ENCODE data around the gene MGAT4A. TPM values are rescaled to one million over a fixed set of nuclear protein-coding genes. Genes with fewer than 3 reads are reported as not detected.

The MGAT4A gene
- total and polyA plus RNA-seq, 2 of the 8 experiments (the other 6 are each of a cell fraction or from before 2014, with no cell fraction given) = 1.4 to 7.7 TPM

DNA sequence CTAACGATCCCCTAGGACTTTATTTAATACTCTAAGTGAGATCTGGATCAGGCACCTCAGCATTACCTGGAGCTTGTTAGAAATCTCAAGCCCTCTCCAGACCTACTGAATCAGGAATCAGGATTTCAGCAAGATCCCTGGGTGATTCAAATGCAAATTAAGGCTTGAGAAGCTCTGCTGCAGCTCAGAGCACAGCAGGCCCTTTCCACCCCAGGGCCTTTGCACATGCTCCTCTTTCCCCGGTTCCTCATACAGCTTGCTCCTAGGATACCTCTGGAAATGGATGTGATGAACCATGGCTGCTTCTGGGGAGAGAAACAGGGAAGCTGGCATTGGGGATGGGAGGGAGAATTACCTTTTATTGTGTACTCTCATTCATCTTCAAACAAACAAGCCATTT lies 40.3 kb upstream of the MGAT4A start:
- no peaks in the 10 kb centered on the region for H3K79me1 ChIP-seq (ENCODE audit: low read depth, low read length)
- no peak overlapping the region for H4K8ac ChIP-seq (ENCODE audit: extremely low read depth, insufficient read depth, low read length)
- no peaks in the 10 kb centered on the region for H3K79me2 ChIP-seq (ENCODE audit: control insufficient read depth in 1 of 2, insufficient read depth in 2 of 2, low read length in 2 of 2)
- no peak overlapping the region for H2BK12ac ChIP-seq (ENCODE audit: low read depth, low read length)
- H4K91ac ChIP-seq (replicated peaks; ENCODE audit: insufficient read length, low read length) = no peak overlapping the region
- H3K18ac ChIP-seq (ENCODE audit: extremely low read depth, low read length) = no peak overlapping the region
- H3K23ac ChIP-seq (ENCODE audit: insufficient read length) = no peak overlapping the region
- no peak overlapping the region for H2BK15ac ChIP-seq (ENCODE audit: low read length)
- H3K4me2 ChIP-seq (ENCODE audit: insufficient read depth in 1 of 2, low read depth in 2 of 2, low read length in 2 of 2) = no peak overlapping the region
- H2AFZ ChIP-seq (ENCODE audit: low read length) = no peak overlapping the region
- H3K14ac ChIP-seq (ENCODE audit: insufficient read length) = no peak overlapping the region
- TF ChIP-seq RAD21 (IDR thresholded peaks at IDR 0.05 in 1 of 2, conservative IDR thresholded peaks at IDR 0.05 in 1 of 2; ENCODE audit: low read depth in 2 of 2, low read length in 2 of 2) = no peak
- TF ChIP-seq HDAC2 (IDR thresholded peaks at IDR 0.05; ENCODE audit: borderline replicate concordance in 1 of 2, low read depth in 2 of 2, low read length in 2 of 2) = peak in 1 of 2 experiments; percentile 94; a peak in 1 of 4 replicates
- peak; percentile 98 for TF ChIP-seq KDM1A (IDR thresholded peaks at IDR 0.05; ENCODE audit: borderline replicate concordance, low read length)
- ChIA-PET POLR2A (ENCODE audit: partially characterized antibody) (interaction anchor here (0.6 kb wide), 1 partner anchor 61 kb away, joined by 4 read pairs; no protein-coding TSS in a partner anchor), CTCF (ENCODE audit: partially characterized antibody) (interaction anchor here (1.0 kb wide), 1 partner anchor 51 kb away, joined by 3 read pairs; no protein-coding TSS in a partner anchor)
- H3K27me3 ChIP-seq (replicated peaks in 1 of 4; ENCODE audit: control insufficient read depth in 3 of 4, extremely low read depth in 1 of 4, insufficient read depth in 3 of 4, low read length in 3 of 4) = no peaks in the 10 kb centered on the region
- WGBS, 2 experiments (ENCODE audit: extremely low coverage in 1 of 2, insufficient coverage in 1 of 2, insufficient read length in 1 of 2, insufficient replicate concordance in 2 of 2, low coverage in 1 of 2, low lambda C conversion rate in 2 of 2, missing lambda C conversion rate in 1 of 2) = 82% methylated on average over 2 of the region's 2 CpGs; no CpG with 5 or more reads in 1 of the 2 experiments
- H3K36me3 ChIP-seq (ENCODE audit: control insufficient read depth in 2 of 4, insufficient read depth in 4 of 4, low read length in 3 of 4) = no peaks in the 10 kb centered on the region
- no peak overlapping the region for H3K4ac ChIP-seq (replicated peaks; ENCODE audit: insufficient read length, low read depth, low read length)
- no peak overlapping the region for H3K4me3 ChIP-seq (ENCODE audit: extremely low read depth in 1 of 4, insufficient read depth in 2 of 4, low read depth in 3 of 4, low read length in 4 of 4)
- no peaks in the 10 kb centered on the region for H3K9me3 ChIP-seq (ENCODE audit: insufficient read depth in 2 of 2, low read depth in 1 of 2, low read length in 1 of 2)
- H3K27ac ChIP-seq (ENCODE audit: low read depth, low read length) = no peak overlapping the region
- no peak overlapping the region for H3K9ac ChIP-seq (replicated peaks in 1 of 4; ENCODE audit: extremely low read depth in 1 of 4, low read depth in 3 of 4, low read length in 3 of 4)
- H3K4me1 ChIP-seq (replicated peaks in 1 of 4; ENCODE audit: control insufficient read depth in 3 of 4, insufficient read depth in 4 of 4, low read length in 3 of 4) = peaks cover 3 to 9% (median 5%) of the 10 kb centered on the region in 4 experiments; a peak in 5 of 7 replicates
- FAIRE-seq (no peak), DNase-seq (ENCODE audit: low read depth in 1 of 2, low spot score in 2 of 2) (no peak)
- no peak overlapping the region for H2BK5ac ChIP-seq (ENCODE audit: low read depth, low read length)
- no peaks in the 10 kb centered on the region for H3K23me2 ChIP-seq (ENCODE audit: low read depth, low read length)
- H3K56ac ChIP-seq (replicated peaks; ENCODE audit: insufficient read length, low read depth, low read length) = no peak overlapping the region
- no peak overlapping the region for H2BK120ac ChIP-seq (replicated peaks; ENCODE audit: low read depth, low read length)
- H2AK5ac ChIP-seq (ENCODE audit: low read depth, low read length) = no peak overlapping the region
- H4K20me1 ChIP-seq (replicated peaks in 1 of 2; ENCODE audit: control insufficient read depth in 1 of 2, insufficient read depth in 2 of 2, low read length in 2 of 2) = no peaks in the 10 kb centered on the region
- H2BK20ac ChIP-seq (ENCODE audit: low read length) = no peak overlapping the region
- no peak overlapping the region for H4K5ac ChIP-seq (ENCODE audit: insufficient read length, low read depth, low read length)

Measured in H1 (cell line).